Gastrocnemius medialis (tissue), 4 donors: ENCODE measurements around the gene CGRRF1.

Source experiments
- CTCF ChIP-seq, 5 experiments: fragments of 450-650 bp in 3 of 5; fragments of 200-600 bp in 2 of 5; sonication (generic) in 2 of 5; IDR thresholded peaks in 4 of 5; conservative IDR thresholded peaks in 1 of 5; 1 replicate in 4 of 5; 2 replicates in 1 of 5; pipeline ENCODE4 v1.5.1; 2016 to 2019; ENCODE audit warnings: antibody characterized with exemption in 5 of 5, mild to moderate bottlenecking in 3 of 5, moderate library complexity in 3 of 5
- POLR2A ChIP-seq, 2 donors: fragments of 450-650 bp; IDR thresholded peaks; one replicate each; pipeline ENCODE4 v1.6.1; 2017; ENCODE audit warnings: antibody characterized with exemption in 2 of 2, mild to moderate bottlenecking in 2 of 2, moderate library complexity in 2 of 2

GRCh38 chr14:54500744-54501143 lies 9.0 kb upstream of the CGRRF1 start:
- TF ChIP-seq CTCF (IDR thresholded peaks at IDR 0.05 in 4 of 5, conservative IDR thresholded peaks at IDR 0.05 in 1 of 5) (no peak), POLR2A (IDR thresholded peaks at IDR 0.05) (no peak)
